Measurements from ENCODE around the gene ABHD14A.

GRCh38 chr3:52002748-52003147 lies 27.9 kb downstream of the ABHD14A start:
- TF ChIP-seq ZNF274 (IDR thresholded peaks at IDR 0.05; ENCODE audit: low read depth, low read length) (no peak), YY1 (IDR thresholded peaks at IDR 0.05; ENCODE audit: insufficient read depth, insufficient read length) (no peak)

Measured in NT2/D1 (cell line).